Brain microvascular endothelial cell (primary cell): ENCODE data around the gene RPL35.
A peak's percentile ranks its signal among the peaks of the same experiment; 100 is the strongest.

ENCODE experiments used
- DNase-seq: peaks from one replicate; pipeline ENCODE4 v3.0.0-alpha.2; 2020
- H3K27ac ChIP-seq: fragments of 250-450 bp; sonication (Bioruptor Pico); 2 replicates; pipeline ENCODE4 v1.5.1; 2020; ENCODE audit warnings: mild to moderate bottlenecking, moderate library complexity
- H3K27me3 ChIP-seq: fragments of 250-450 bp; sonication (Bioruptor Pico); replicated peaks from 2 replicates; pipeline ENCODE4 v1.5.1; 2020; ENCODE audit warnings: mild to moderate bottlenecking
- H3K36me3 ChIP-seq: fragments of 250-450 bp; sonication (Bioruptor Pico); replicated peaks from 2 replicates; pipeline ENCODE4 v1.5.1; 2020; ENCODE audit warnings: mild to moderate bottlenecking
- H3K4me3 ChIP-seq: 2 replicates; pipeline ENCODE4 v1.5.1; 2011; ENCODE audit warnings: low read depth, mild to moderate bottlenecking, control low read depth, low read length, moderate library complexity
- in situ Hi-C: cut with HindIII; loops from 2 replicates; pipeline ENCODE4 v1.10.0; 2017; ENCODE audit warnings: low sequenced_read_pairs, low pct_ligation_motif_present
- TF ChIP-seq, protein P1 (sequence below): IDR thresholded peaks from 2 replicates; pipeline ENCODE4 v1.5.1; 2011; ENCODE audit warnings: low read depth, mild to moderate bottlenecking, moderate library complexity, low read length, control low read depth, inconsistent platforms; ENCODE audit errors: missing control alignments

Gene RPL35

DNA sequence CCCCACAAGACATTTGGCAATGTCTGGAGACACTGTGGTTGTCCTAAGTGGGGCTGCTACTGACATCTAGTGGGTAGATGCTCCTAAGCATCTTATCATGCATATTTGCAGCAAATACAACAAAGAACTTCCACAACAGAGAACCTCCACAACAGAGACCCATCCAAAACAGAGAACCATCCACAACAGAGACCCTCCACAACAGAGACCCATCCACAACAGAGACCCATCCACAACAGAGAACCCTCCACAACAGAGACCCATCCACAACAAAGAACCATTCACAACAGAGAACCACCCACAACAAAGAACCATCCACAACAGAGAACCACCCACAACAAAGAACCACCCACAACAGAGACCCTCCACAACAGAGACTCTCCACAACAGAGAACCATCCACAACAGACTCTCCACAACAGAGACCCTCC lies 33.0 kb upstream of the RPL35 start:
- Histone ChIP-seq H3K27me3 (no peaks in the 10 kb centered on the region), H3K27ac (no peak overlapping the region), H3K36me3 (peaks cover 17% of the 10 kb centered on the region), H3K4me3 (no peak overlapping the region)
- TF ChIP-seq, protein P1, sequence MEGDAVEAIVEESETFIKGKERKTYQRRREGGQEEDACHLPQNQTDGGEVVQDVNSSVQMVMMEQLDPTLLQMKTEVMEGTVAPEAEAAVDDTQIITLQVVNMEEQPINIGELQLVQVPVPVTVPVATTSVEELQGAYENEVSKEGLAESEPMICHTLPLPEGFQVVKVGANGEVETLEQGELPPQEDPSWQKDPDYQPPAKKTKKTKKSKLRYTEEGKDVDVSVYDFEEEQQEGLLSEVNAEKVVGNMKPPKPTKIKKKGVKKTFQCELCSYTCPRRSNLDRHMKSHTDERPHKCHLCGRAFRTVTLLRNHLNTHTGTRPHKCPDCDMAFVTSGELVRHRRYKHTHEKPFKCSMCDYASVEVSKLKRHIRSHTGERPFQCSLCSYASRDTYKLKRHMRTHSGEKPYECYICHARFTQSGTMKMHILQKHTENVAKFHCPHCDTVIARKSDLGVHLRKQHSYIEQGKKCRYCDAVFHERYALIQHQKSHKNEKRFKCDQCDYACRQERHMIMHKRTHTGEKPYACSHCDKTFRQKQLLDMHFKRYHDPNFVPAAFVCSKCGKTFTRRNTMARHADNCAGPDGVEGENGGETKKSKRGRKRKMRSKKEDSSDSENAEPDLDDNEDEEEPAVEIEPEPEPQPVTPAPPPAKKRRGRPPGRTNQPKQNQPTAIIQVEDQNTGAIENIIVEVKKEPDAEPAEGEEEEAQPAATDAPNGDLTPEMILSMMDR = peak; percentile 71
- DNase-seq = peak; percentile 48
- in situ Hi-C loops = no loop called here

DNA sequence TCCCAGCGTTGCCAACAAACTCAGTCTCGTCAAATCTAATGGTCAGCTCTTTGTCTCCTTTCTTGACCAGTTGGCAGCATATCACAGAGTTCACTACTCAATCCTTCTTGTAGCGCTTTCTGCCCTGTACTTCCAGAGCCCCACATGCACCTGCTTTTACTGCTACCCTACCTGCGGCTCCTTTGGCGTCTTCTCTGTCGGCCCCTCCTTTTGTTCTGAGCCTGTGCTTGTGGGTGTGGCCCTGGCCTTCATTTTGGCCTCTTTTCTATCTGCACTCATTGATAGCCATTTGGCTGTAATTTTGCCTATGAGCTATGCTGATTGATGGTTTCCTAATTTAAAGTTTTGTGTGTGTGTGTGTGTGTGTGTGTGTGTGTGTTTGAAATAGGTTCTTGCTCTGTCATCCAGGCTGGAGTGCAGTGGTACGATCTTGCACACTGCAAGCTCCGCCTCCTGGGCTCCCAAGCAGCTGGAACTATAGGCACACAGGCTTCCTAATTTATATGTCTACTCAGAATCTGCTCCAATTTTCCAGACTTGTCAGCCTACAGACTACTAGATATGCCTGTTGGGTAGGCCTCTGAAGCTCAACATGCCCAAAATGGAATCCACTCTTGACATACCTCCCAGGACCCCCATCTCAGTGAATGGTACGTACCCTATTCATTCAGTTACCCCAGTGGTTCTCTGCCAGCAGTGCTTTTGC lies 32.4 kb upstream of the RPL35 start:
- peaks cover 17% of the 10 kb centered on the region for H3K36me3 ChIP-seq
- no peak overlapping the region for H3K4me3 ChIP-seq
- no peaks in the 10 kb centered on the region for H3K27me3 ChIP-seq
- DNase-seq = no peak
- no peak overlapping the region for H3K27ac ChIP-seq
- TF ChIP-seq, protein P1 = no peak
- in situ Hi-C loops = no loop called here

DNA sequence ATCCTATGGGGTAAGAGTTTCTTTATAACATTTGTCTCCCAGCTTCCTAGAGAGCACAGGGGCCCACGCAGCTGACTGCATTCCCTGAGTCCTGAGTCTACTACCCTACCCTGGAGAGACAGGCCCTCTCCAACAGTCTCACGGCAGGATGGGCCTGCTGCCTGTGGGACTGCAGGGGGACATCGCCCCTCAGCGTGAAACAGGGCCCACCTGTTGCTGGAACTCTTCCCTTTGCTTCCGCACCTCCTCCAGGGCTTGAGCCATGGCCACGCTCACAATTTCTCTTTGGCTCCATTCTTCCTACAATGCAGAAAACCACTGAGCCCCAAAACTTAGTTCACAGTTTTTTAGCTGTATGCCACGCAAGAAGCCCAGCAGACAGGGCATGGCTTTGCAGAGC lies 28.4 kb upstream of the RPL35 start:
- peaks cover 17% of the 10 kb centered on the region for H3K36me3 ChIP-seq
- in situ Hi-C loops = no loop called here
- DNase-seq = no peak

DNA sequence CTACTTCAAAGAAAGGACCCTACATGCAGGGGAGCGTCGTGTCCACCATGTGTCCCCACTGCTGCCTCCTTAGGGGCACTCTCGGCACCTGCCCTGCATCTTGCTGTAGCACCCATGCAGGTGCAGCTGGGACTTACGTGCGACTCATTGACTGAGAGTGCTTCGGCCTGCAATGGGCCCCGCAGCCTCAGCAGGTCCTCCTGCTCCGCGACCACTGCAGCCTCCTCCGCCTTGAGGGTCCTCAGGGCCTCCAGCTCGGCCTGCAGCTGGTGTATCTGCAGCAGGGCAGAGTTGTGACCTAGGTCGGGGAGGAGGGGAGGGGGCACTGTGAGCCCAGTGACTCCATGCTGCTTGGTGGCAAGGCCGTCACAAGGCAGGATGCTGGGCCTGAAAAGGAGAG lies 27.2 kb upstream of the RPL35 start:
- Histone ChIP-seq H3K36me3 (peaks cover 17% of the 10 kb centered on the region), H3K27ac (no peak overlapping the region), H3K27me3 (no peaks in the 10 kb centered on the region), H3K4me3 (no peak overlapping the region)
- TF ChIP-seq, protein P1 = no peak
- in situ Hi-C loops = no loop called here
- DNase-seq = no peak

More for the DNA sequence above, 28.4 kb upstream of the RPL35 start:
- TF ChIP-seq, protein P1 = no peak
- Histone ChIP-seq H3K27ac (no peak overlapping the region), H3K4me3 (no peak overlapping the region), H3K27me3 (no peaks in the 10 kb centered on the region)

DNA sequence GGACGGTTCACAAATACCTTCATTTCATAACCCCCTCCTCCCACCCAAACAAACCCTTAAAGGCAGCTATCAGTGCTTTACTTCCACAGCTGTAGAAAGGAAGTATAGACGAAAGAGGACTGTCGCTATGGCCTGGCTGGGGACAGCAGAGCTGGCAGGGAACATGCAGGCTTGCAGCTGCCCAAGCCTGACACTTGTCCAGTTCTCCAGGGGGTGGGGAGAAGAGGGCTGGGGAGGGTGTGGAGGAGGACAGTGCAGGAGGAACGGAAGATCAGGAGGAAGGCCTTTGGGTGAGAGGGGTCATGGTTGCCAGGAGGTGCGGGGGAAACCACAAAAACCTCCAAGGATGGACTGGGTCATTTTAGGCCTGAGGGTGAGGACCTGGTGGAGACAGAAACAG lies 26.1 kb upstream of the RPL35 start:
- TF ChIP-seq, protein P1 = no peak
- H3K27me3 ChIP-seq = no peaks in the 10 kb centered on the region
- DNase-seq = no peak
- no peak overlapping the region for H3K4me3 ChIP-seq
- in situ Hi-C loops = no loop called here
- peaks cover 17% of the 10 kb centered on the region for H3K36me3 ChIP-seq
- H3K27ac ChIP-seq = no peak overlapping the region
